ENCODE measurements around the gene THOC3.
A peak's percentile ranks its signal among the peaks of the same experiment; 100 is the strongest.
"Not testable (repeated sequence)": the region's sequence is repeated elsewhere in the genome, so short reads cannot be mapped to it uniquely, and the experiment has no call there.

THOC3 gene

GRCh38 chr5:175967471-175968372 lies at the start of gene THOC3:
TSS of gene THOC3 (minus strand) at chr5:175968315. CDS start at chr5:175968208, 107 bp downstream.
- DNase-seq: peak; percentile 69 to 82

DNA sequence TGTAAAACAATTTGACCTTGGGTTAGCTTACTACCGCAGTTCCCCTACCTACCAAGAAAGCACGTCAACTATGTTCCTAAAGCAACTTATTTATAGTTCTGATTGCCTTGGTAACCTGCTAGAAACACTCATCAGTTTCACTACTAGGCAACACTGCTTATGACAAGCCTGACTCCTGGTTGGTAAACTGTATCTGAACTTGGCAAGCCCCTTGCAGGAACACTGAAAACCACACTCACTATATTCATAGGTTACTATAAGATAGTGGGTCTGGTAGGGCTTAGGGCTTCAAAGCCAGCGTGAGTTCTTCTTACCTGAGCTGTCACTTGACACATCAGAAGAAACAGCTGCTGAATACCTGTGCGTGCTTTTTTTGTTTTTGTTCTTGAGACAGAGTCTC lies 49.2 kb upstream of the THOC3 start:
- not testable (repeated sequence) for DNase-seq

DNA sequence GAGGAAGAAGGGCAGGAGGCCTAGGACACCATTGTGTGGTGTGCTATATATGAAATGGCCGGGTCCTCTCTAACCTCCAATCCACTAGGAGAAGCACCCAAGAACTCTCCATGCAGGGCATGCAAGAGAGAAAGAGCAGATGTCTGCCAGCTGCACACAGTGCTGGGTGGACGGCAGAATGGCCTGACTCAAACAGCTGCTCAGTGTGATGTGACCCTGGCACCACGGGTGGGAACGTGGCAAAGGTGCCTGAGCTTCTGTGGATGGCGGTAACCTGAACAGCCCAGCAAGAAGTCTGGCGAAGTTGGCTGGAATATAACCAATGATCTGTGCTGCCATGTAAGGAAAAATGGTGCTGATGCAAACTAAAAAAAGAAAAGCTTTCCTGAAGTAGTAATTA lies 46.2 kb upstream of the THOC3 start:
- not testable (repeated sequence) for DNase-seq

DNA sequence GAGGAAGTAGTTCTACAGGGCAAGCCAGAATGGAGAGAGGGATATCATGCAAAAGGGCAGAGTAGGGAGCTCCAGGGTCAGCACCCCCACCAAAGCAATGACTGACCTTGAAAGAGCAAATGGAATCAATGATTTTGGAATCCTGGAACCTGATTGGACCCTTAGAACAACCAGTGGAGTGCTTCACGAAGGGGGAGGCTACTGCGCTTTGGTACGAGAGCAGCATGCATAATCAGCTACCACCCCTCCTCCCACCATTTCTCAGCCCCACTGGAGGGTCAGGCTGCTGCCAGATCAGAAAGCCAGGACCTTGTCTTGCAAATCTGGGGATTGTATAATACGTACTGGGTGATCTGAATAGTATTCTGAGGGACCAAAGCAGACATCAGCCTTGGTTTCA lies 43.0 kb upstream of the THOC3 start:
- DNase-seq: not testable (repeated sequence)

GRCh38 chr5:176010202-176010601 lies 42.1 kb upstream of the THOC3 start:
- DNase-seq: not testable (repeated sequence)

GRCh38 chr5:176007220-176007619 lies 39.1 kb upstream of the THOC3 start:
- not testable (repeated sequence) for DNase-seq

GRCh38 chr5:176006819-176007218 lies 38.7 kb upstream of the THOC3 start:
- not testable (repeated sequence) for DNase-seq

GRCh38 chr5:175997979-175998378 lies 29.9 kb upstream of the THOC3 start:
- not testable (repeated sequence) for DNase-seq

DNA sequence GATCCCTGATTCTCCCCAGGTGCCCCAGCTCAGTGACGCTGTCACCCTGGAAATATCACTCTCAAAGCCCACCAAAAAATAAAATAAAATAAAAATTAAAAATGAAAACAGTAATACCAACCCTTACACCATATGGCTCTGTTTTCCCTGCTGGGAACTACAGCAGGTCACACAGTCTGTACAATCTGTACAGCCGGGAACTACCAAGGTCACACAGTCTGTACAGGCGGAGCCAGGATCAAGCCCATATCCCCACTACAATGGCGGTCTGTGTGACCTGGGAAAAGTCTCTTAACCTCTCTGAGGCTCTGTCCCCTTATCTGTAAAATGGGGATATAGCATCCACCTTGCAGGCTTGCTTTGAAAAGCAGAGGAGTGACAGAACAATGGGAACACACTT lies 29.4 kb upstream of the THOC3 start:
- not testable (repeated sequence) for DNase-seq

DNA sequence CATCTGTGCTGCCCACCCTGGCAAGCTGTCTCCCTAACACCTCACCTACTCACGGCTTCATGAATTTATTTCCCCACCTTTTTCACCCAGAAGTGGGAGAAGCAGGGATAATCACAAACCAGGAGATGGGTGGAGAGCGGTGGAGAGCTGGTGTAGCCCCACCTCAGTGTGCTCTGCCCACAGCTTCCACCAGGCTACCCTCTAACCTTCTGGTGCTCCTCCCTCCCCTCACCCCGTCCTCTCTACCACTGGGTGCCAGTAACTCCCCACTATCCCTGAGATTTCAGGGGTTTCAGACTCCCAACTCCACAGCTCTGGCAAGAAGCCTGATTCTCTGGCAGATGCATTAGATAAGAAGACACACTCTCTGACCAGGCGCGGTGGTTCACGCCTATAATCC lies 28.7 kb upstream of the THOC3 start:
- DNase-seq: not testable (repeated sequence)

- DNase-seq: not testable (repeated sequence)
Measured at GRCh38 chr5:175995506-175995905, 27.4 kb upstream of the THOC3 start.

DNA sequence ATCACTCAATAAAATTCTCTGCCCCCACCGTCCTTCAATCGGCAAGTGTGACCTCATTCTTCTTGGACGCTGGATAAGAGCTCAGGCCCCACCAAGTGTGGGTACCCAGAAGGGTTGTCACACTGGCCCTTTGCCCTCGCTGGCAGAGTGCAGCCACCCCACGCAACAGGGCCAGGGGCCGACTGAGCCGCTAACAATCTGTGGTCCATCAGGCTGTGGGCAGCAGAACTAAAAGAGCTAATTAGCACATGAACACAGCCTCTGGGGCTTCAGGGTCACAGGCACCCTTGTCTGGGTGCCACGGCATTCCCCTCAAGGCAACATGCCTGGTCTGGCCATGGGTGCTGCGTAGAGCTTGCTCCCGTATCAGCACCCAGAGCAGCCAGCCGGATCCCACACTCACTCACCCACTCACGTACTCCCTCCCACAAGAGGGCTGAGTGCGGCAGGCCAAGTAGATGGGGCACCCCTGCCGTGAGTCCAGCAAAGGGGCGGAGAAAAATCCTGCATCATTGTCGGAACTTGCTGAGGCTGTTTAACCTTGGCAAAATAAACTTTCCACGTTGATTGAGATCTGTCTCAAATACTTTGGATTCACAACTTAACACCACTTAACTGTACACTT lies 11.4 kb upstream of the THOC3 start:
- not testable (repeated sequence) for DNase-seq

- DNase-seq: not testable (repeated sequence)
Measured at GRCh38 chr5:175968381-175968780, 266 bp upstream of the THOC3 start.

DNA sequence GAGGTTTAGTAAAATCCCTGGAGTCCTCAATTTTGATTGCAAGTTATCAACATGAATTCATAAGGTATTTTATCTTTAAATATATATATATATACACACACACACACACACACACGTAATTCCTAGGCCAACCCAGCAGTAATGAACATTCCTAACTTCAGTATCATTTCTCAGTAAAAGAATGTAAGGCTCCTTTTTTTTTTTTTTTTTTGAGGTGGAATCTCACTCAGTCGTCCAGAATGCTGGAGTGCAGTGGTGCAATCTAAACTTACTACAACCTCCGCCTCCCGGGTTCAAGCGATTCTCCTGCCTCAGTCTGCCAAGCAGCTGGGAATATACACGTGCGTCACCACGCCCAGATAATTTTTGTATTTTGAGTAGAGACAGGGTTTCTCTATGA lies 5.8 kb downstream of the THOC3 start:
- DNase-seq: not testable (repeated sequence)

DNA sequence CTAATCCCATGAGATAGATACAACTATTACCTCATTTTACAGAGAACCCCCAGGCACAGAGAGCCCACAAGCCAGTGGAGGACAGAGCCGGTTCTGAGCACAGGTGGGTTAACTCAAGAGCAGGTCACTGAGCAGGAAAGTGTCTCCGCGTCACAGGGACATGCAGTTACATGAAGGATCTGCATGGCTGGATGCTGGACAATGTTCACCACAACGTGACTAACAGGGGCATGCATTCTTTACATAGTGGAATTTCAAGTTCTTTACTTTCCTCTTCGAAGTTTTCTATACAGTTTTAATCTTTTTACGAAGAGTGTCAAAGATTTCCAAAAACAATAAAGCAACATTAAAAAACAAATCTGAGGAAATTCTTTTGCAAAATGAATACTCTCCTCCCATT lies 7.9 kb downstream of the THOC3 start:
- not testable (repeated sequence) for DNase-seq

DNA sequence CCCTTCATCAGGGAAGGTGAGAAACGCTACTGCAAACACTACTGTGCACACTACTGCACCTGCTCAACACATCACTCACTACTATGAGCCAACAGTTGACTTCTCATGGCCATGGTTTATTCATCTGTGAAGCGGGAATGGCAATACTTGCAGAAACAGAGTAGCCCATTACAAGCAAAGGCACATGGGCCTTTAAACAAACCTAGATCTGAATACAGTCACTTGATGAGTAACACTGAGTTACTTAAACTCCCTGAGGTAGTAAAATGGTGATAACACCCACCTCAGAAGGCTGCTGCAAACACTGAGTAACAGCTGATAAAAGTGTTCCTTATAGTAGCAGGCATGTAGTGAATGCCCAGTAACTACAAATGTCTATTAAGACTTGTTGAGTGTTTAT lies 9.6 kb downstream of the THOC3 start:
- DNase-seq: not testable (repeated sequence)

DNA sequence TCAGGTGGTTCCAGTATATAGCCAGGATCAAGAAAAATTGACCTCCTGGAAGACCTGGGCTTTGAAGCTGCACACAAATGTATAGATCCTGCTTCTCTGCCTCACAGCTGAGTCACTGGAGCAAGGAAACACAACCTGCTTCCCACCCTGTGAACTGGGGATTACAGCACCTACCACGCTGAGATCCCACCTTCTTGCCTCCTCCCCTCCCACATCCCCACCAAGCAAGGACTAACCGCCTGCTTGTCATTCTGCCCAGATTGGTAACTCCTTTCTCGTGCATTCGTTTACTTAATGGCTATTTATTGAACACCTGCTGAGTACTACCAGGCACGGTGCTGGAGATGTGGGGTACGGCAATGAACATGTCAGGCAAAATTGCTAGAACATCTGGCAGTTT lies 14.0 kb downstream of the THOC3 start:
- DNase-seq: not testable (repeated sequence)

- DNase-seq: not testable (repeated sequence)
Measured at GRCh38 chr5:175952810-175953209, 15.3 kb downstream of the THOC3 start.

DNA sequence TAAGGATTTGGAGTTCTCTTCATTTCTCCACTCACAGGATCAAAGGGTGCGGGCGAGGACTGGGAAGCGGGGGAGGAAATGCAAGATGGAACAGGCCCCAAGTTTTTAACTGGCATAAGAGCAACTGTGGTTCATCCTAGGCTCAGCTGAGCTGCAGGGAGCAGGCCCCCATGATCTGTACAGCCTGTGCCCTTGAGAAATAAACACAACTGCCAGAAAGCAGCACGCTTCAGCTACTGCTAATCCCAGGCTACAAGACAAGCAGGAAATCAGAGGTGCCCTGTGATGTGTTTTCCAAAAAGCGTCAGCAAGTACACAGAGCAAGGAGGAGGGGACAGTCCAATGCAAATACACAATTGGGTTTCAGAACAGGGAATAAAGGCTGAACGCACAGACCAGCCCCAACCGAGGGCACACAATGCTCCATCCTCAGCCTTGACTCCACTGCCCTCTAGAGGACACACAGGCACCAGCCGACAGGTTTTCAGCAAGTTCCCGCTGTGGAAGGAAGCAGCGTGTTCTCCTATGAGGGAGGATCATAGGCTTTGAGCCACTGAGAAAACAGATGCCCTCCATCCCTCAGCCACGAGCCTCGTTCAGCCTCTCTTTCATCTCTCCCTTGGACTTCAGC lies 16.7 kb downstream of the THOC3 start:
- DNase-seq: not testable (repeated sequence)

- DNase-seq: not testable (repeated sequence)
Measured at GRCh38 chr5:175948329-175949108, 19.6 kb downstream of the THOC3 start.

DNA sequence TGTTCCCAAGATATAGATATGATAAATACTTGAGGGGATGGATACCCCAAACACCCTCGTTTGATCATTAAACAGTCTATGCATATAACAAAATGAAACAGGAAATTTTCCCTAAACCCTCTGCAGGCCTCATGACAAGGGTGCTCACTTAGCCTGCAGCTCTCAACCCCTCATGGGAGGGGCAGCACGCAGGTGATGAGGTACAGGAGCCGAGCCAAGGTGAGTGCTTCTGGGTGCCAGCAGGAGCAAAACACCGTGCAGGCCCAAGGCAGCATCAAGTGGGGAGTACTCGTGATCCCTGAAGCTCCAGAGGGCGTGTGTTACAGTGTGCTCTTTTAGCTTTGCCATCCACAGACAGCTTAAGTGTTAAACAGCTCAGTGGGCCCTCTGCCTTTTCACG lies 24.9 kb downstream of the THOC3 start:
- DNase-seq: not testable (repeated sequence)

- DNase-seq: not testable (repeated sequence)
Measured at GRCh38 chr5:175940632-175941031, 27.5 kb downstream of the THOC3 start.

GRCh38 chr5:175938489-175938888 lies 29.6 kb downstream of the THOC3 start:
- DNase-seq: not testable (repeated sequence)

Measured in inflammatory macrophage treated with lipopolysaccharide for 1 hour (primary cell).